Measurements from ENCODE around the gene RSPH1. TPM values are rescaled to one million over a fixed set of nuclear protein-coding genes. Genes with fewer than 3 reads are reported as not detected.

The RSPH1 gene
- polyA plus RNA-seq, 1 experiment, result not detected

- no peaks in the 10 kb centered on the region; the same call in 1 of the 2 replicates for H3K9me3 ChIP-seq (ENCODE audit: control insufficient read depth, insufficient read depth, low read length)
- no peak overlapping the region for H3K4me3 ChIP-seq (ENCODE audit: low read depth, low read length)
- POLR2A ChIA-PET, result no interaction called here
- H3K27ac ChIP-seq (ENCODE audit: low read depth, low read length), result no peak overlapping the region
- TF ChIP-seq CTCF (IDR thresholded peaks at IDR 0.05; ENCODE audit: low read depth, low read length), result no peak
- H3K27me3 ChIP-seq (ENCODE audit: control insufficient read depth, insufficient read depth, low read length), result no peaks in the 10 kb centered on the region
- DNase-seq (ENCODE audit: low read depth, low spot score), result no peak
- CTCF ChIA-PET, result no interaction called here
These were observed 41.2 kb downstream of the RSPH1 start for GRCh38 chr21:42454786-42455185.

GRCh38 chr21:42453986-42454570, 41.9 kb downstream of the RSPH1 start:
- POLR2A ChIA-PET, result no interaction called here
- DNase-seq (ENCODE audit: low read depth, low spot score), result no peak
- no peaks in the 10 kb centered on the region for H3K27me3 ChIP-seq (ENCODE audit: control insufficient read depth, insufficient read depth, low read length)
- no peak overlapping the region for H3K27ac ChIP-seq (ENCODE audit: low read depth, low read length)
- H3K9me3 ChIP-seq (ENCODE audit: control insufficient read depth, insufficient read depth, low read length), result no peaks in the 10 kb centered on the region; the same call in 1 of the 2 replicates
- H3K4me3 ChIP-seq (ENCODE audit: low read depth, low read length), result no peak overlapping the region
- TF ChIP-seq CTCF (IDR thresholded peaks at IDR 0.05; ENCODE audit: low read depth, low read length), result no peak
- CTCF ChIA-PET, result no interaction called here

GRCh38 chr21:42453224-42453985, 42.6 kb downstream of the RSPH1 start:
- no peaks in the 10 kb centered on the region for H3K27me3 ChIP-seq (ENCODE audit: control insufficient read depth, insufficient read depth, low read length)
- POLR2A ChIA-PET, result no interaction called here
- TF ChIP-seq CTCF (IDR thresholded peaks at IDR 0.05; ENCODE audit: low read depth, low read length), result no peak
- H3K4me3 ChIP-seq (ENCODE audit: low read depth, low read length), result no peak overlapping the region
- CTCF ChIA-PET, result no interaction called here
- H3K27ac ChIP-seq (ENCODE audit: low read depth, low read length), result no peak overlapping the region
- DNase-seq (ENCODE audit: low read depth, low spot score), result no peak
- H3K9me3 ChIP-seq (ENCODE audit: control insufficient read depth, insufficient read depth, low read length), result no peaks in the 10 kb centered on the region; the same call in 1 of the 2 replicates

- Histone ChIP-seq H3K27me3 (ENCODE audit: control insufficient read depth, insufficient read depth, low read length) (no peaks in the 10 kb centered on the region), H3K27ac (ENCODE audit: low read depth, low read length) (no peak overlapping the region), H3K4me3 (ENCODE audit: low read depth, low read length) (no peak overlapping the region), H3K9me3 (ENCODE audit: control insufficient read depth, insufficient read depth, low read length) (no peaks in the 10 kb centered on the region; the same call in 1 of the 2 replicates)
- DNase-seq (ENCODE audit: low read depth, low spot score), result no peak
- POLR2A ChIA-PET, result no interaction called here
- no peak for TF ChIP-seq CTCF (IDR thresholded peaks at IDR 0.05; ENCODE audit: low read depth, low read length)
- CTCF ChIA-PET, result interaction anchor here (0.6 kb wide), 1 partner anchor 15 kb away, joined by 3 read pairs; no protein-coding TSS in a partner anchor
These were observed 43.4 kb downstream of the RSPH1 start for GRCh38 chr21:42452401-42453223.
